ENCODE data around the gene CENPO. TPM values are rescaled to one million over a fixed set of nuclear protein-coding genes. Genes with fewer than 3 reads are reported as not detected.

Gene CENPO
- total RNA-seq, 2 experiments from 2014 or later: 53.6 to 59.2 TPM

DNA sequence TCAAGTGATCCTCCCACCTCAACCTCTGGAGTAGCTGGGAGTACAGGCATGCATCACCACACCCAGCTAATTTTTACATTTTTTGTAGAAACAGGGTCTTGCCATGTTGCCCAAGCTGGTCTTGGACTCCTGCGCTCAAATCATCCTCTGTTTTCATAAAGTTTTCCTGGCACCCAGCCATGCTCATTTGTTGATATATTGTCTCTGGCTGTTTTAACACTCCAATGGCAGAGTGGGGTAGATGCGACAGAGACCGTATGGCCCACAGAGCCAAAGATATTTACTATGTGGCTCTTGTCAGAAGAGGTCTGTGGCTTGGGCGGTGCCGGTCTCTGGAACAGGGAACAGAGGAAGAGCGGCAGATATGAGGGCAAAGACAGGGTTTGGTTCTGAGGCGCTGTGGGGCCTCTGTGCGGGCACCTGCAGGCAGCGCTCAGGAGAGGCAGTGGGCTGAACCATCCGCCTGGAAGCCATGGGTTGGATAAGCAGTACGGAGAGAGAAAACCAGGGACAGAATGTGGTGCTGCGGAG is 50.2 kb downstream of the CENPO start:
- no peak for DNase-seq (ENCODE audit: low spot score)
- ChIA-PET CTCF (ENCODE audit: unreplicated experiment) (no interaction called here), POLR2A (interaction anchor here (0.6 kb wide), 1 partner anchor 321 kb away, joined by 4 read pairs; no protein-coding TSS in a partner anchor)
- no peaks in the 10 kb centered on the region for H3K4me1 ChIP-seq (ENCODE audit: insufficient read depth, low read length, poor library complexity, severe bottlenecking)
- no peaks in the 10 kb centered on the region for H3K79me2 ChIP-seq (ENCODE audit: insufficient read depth, low read depth, low read length)
- H3K4me3 ChIP-seq (ENCODE audit: low read depth, low read length, poor library complexity, severe bottlenecking): no peak overlapping the region
- BruUV-seq (replicated peaks): no TSS peak
- intact Hi-C loops (cut with micrococcal nuclease; ENCODE audit: unreplicated experiment): no loop called here
- TF ChIP-seq, protein P1, sequence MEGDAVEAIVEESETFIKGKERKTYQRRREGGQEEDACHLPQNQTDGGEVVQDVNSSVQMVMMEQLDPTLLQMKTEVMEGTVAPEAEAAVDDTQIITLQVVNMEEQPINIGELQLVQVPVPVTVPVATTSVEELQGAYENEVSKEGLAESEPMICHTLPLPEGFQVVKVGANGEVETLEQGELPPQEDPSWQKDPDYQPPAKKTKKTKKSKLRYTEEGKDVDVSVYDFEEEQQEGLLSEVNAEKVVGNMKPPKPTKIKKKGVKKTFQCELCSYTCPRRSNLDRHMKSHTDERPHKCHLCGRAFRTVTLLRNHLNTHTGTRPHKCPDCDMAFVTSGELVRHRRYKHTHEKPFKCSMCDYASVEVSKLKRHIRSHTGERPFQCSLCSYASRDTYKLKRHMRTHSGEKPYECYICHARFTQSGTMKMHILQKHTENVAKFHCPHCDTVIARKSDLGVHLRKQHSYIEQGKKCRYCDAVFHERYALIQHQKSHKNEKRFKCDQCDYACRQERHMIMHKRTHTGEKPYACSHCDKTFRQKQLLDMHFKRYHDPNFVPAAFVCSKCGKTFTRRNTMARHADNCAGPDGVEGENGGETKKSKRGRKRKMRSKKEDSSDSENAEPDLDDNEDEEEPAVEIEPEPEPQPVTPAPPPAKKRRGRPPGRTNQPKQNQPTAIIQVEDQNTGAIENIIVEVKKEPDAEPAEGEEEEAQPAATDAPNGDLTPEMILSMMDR (conservative IDR thresholded peaks at IDR 0.05; ENCODE audit: low read length): no peak
- no peak for TF ChIP-seq EZH2phosphoT487 (IDR thresholded peaks at IDR 0.05; ENCODE audit: borderline replicate concordance, low read depth, low read length)
- peaks cover 42% of the 10 kb centered on the region for H3K36me3 ChIP-seq (ENCODE audit: insufficient read depth, low read length)
- H3K9me3 ChIP-seq (ENCODE audit: low read length): no peaks in the 10 kb centered on the region
- H2AFZ ChIP-seq (ENCODE audit: low read length): no peak overlapping the region
- H3K27ac ChIP-seq (ENCODE audit: low read depth, low read length, poor library complexity, severe bottlenecking): no peak overlapping the region
- H3K4me2 ChIP-seq (ENCODE audit: low read length): no peak overlapping the region
- H4K20me1 ChIP-seq (ENCODE audit: insufficient read depth, low read length): no peaks in the 10 kb centered on the region
- no peaks in the 10 kb centered on the region for H3K9me2 ChIP-seq (ENCODE audit: insufficient read depth, low read length)

DNA sequence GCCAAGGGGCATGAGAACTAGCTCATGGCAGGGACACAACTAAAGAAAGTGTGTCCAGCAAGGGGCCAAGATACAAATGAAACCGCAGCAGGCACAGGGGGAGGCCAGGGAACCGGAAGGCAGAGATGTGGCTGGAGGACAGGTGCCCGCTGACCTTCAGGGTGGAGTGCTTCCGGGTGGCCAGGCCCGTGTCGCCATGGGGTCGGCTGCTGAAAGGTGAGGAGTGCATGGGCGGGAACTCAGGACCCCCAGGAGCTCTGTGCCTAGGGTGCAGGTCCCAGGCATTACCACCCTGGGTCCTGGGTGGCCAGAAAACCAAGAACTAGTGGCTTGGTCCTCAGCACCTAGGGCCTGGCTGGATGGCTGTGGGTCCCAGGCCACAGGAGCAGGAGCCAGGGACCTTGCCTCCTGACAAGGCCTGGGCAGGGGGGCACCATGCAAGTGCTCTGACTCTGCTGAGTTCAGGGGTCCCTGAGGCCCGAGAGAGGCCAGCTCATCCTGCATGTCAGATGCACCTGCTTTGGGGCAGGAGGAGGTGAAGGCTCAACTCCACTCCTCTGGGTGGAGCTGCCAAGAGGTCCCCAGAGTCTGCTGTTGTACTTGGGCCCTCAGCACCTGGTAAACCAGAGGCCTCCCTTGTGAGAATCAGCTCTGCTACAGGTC is 50.9 kb downstream of the CENPO start:
- H3K79me2 ChIP-seq (ENCODE audit: insufficient read depth, low read depth, low read length): no peaks in the 10 kb centered on the region
- POLR2A ChIA-PET: interaction anchor here (0.5 to 0.6 kb wide), 2 partner anchors 35 to 171 kb away, joined by 3 read pairs; no protein-coding TSS in a partner anchor
- intact Hi-C loops (cut with micrococcal nuclease; ENCODE audit: unreplicated experiment): no loop called here
- H4K20me1 ChIP-seq (ENCODE audit: insufficient read depth, low read length): no peaks in the 10 kb centered on the region
- H3K4me3 ChIP-seq (ENCODE audit: low read depth, low read length, poor library complexity, severe bottlenecking): no peak overlapping the region
- CTCF ChIA-PET (ENCODE audit: unreplicated experiment): no interaction called here
- no peak overlapping the region for H2AFZ ChIP-seq (ENCODE audit: low read length)
- no peak for DNase-seq (ENCODE audit: low spot score)
- H3K4me2 ChIP-seq (ENCODE audit: low read length): no peak overlapping the region
- no peaks in the 10 kb centered on the region for H3K4me1 ChIP-seq (ENCODE audit: insufficient read depth, low read length, poor library complexity, severe bottlenecking)
- H3K9me3 ChIP-seq (ENCODE audit: low read length): no peaks in the 10 kb centered on the region
- no peaks in the 10 kb centered on the region for H3K9me2 ChIP-seq (ENCODE audit: insufficient read depth, low read length)
- BruUV-seq (replicated peaks): no TSS peak
- H3K36me3 ChIP-seq (ENCODE audit: insufficient read depth, low read length): peaks cover 50% of the 10 kb centered on the region
- no peak for TF ChIP-seq EZH2phosphoT487 (IDR thresholded peaks at IDR 0.05; ENCODE audit: borderline replicate concordance, low read depth, low read length)
- TF ChIP-seq, protein P1 (conservative IDR thresholded peaks at IDR 0.05; ENCODE audit: low read length): no peak
- H3K27ac ChIP-seq (ENCODE audit: low read depth, low read length, poor library complexity, severe bottlenecking): no peak overlapping the region

DNA sequence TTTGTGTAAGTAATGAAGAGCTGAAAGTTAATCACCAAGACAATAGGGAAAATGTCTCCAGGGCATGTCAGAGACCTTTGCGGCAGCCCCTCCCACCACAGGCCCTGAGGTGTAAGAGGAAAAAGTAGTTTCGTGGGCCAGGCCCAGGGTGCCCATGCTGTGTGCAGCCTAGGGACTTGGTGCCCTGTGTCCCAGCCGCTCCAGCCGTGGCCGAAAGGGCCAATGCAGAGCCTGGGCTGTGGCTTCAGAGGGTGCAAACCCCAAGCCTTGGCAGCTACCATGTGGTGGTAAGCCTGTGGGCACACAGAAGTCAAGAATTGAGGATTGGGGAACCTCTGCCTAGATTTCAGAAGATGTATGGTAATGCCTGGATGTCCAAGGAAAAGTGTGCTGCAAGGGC is 52.5 kb downstream of the CENPO start:
- CTCF ChIA-PET (ENCODE audit: unreplicated experiment): no interaction called here
- Histone ChIP-seq H3K9me3 (ENCODE audit: low read length) (no peaks in the 10 kb centered on the region), H2AFZ (ENCODE audit: low read length) (no peak overlapping the region), H3K4me3 (ENCODE audit: low read depth, low read length, poor library complexity, severe bottlenecking) (no peak overlapping the region), H3K4me1 (ENCODE audit: insufficient read depth, low read length, poor library complexity, severe bottlenecking) (no peaks in the 10 kb centered on the region), H3K36me3 (ENCODE audit: insufficient read depth, low read length) (peaks cover 40% of the 10 kb centered on the region), H3K4me2 (ENCODE audit: low read length) (no peak overlapping the region), H3K79me2 (ENCODE audit: insufficient read depth, low read depth, low read length) (no peaks in the 10 kb centered on the region), H3K27ac (ENCODE audit: low read depth, low read length, poor library complexity, severe bottlenecking) (no peak overlapping the region), H4K20me1 (ENCODE audit: insufficient read depth, low read length) (no peaks in the 10 kb centered on the region), H3K9me2 (ENCODE audit: insufficient read depth, low read length) (no peaks in the 10 kb centered on the region)
- no TSS peak for BruUV-seq (replicated peaks)
- DNase-seq (ENCODE audit: low spot score): no peak
- TF ChIP-seq, protein P1 (conservative IDR thresholded peaks at IDR 0.05; ENCODE audit: low read length): no peak
- no peak for TF ChIP-seq EZH2phosphoT487 (IDR thresholded peaks at IDR 0.05; ENCODE audit: borderline replicate concordance, low read depth, low read length)
- POLR2A ChIA-PET: interaction anchor here (0.7 kb wide), 1 partner anchor 795 kb away, joined by 3 read pairs; no protein-coding TSS in a partner anchor
- intact Hi-C loops (cut with micrococcal nuclease; ENCODE audit: unreplicated experiment): no loop called here
